K562 (cell line): Measurements from ENCODE around the gene SURF6. TPM values are rescaled to one million over a fixed set of nuclear protein-coding genes. Genes with fewer than 3 reads are reported as not detected.

Source experiments
- ATAC-seq: fragments of 200-7000 bp; cut with Tn5 transposase; 3 replicates; pipeline ENCODE4 v1.9.1; 2020; ENCODE audit warnings: moderate library complexity
- BruUV-seq: library from RNA; stranded (reverse); fragments of 400-500 nt; replicated peaks from 2 replicates; lab custom pipeline; 2021; lab: Mats Ljungman, UMichigan
- CTCF ChIA-PET: fragments of 300-600 bp; formaldehyde crosslinking; extraction: SDS; loops from one replicate; lab custom pipeline; 2021; ENCODE audit warnings: low intra/inter-chr PET ratio; lab: Yijun Ruan, JAX
- POLR2A ChIA-PET: fragments of 300-600, 350-650 bp; sonication (Branson Sonifier 250); formaldehyde crosslinking; extraction: SDS; loops from one replicate; lab custom pipeline; 2021; ENCODE audit warnings: antibody characterized with exemption, inconsistent platforms; lab: Yijun Ruan, JAX
- DNase-seq, 4 experiments: peaks; one replicate each; pipeline versions ENCODE4 v3.0.0 to v3.0.0-alpha.2; 2011 to 2018; ENCODE audit warnings: low spot score in 3 of 4, mixed read lengths in 3 of 4; ENCODE audit errors: extremely low read depth in 1 of 4
- FAIRE-seq: peaks from 2 replicates; lab custom pipeline; 2011; peaks lifted over from hg19 to GRCh38; lab: Jason Lieb, UNC
- H2AFZ ChIP-seq: 2 replicates; pipeline ENCODE4 v1.6.0; 2011; ENCODE audit warnings: low read depth, low read length, control low read depth, inconsistent platforms
- H3K27ac ChIP-seq: fragments of 200-600 bp; 3 replicates; pipeline ENCODE4 v1.8.0; 2011; ENCODE audit warnings: low read depth, mild to moderate bottlenecking, control low read depth, inconsistent platforms, low read length, moderate library complexity, mixed read lengths; ENCODE audit errors: extremely low read depth
- H3K27me3 ChIP-seq, 2 experiments: fragments of 300-600 bp in 1 of 2; 2 replicates in 1 of 2; 3 replicates in 1 of 2; pipeline versions ENCODE4 v1.6.0 to v1.8.0; 2011; ENCODE audit warnings: inconsistent platforms in 2 of 2, low read length in 2 of 2, mild to moderate bottlenecking in 1 of 2, mixed read lengths in 1 of 2, moderate library complexity in 1 of 2; ENCODE audit not compliant: control insufficient read depth in 2 of 2, insufficient read depth in 2 of 2
- H3K36me3 ChIP-seq: fragments of 300-600 bp; 3 replicates; pipeline ENCODE4 v1.8.0; 2011; ENCODE audit warnings: mild to moderate bottlenecking, low read length, inconsistent platforms; ENCODE audit not compliant: control insufficient read depth, insufficient read depth
- H3K4me1 ChIP-seq, 2 experiments: fragments of 200-600 bp in 1 of 2; replicated peaks in 1 of 2; 2 replicates in 1 of 2; 3 replicates in 1 of 2; pipeline versions ENCODE4 v1.5.1 to v1.8.0; 2011; ENCODE audit warnings: inconsistent platforms in 2 of 2, low read length in 2 of 2, mild to moderate bottlenecking in 1 of 2, mixed read lengths in 1 of 2, moderate library complexity in 1 of 2; ENCODE audit not compliant: control insufficient read depth in 2 of 2, insufficient read depth in 2 of 2
- H3K4me2 ChIP-seq: 2 replicates; pipeline ENCODE4 v1.6.1; 2011; ENCODE audit warnings: low read length, control low read depth, inconsistent platforms, mixed read lengths; ENCODE audit not compliant: insufficient read depth
- H3K4me3 ChIP-seq: fragments of 200-600 bp; sonication (generic), shearing (Covaris generic); 2 replicates; pipeline ENCODE4 v1.5.1; 2016; ENCODE audit warnings: control low read depth, inconsistent platforms
- H3K79me2 ChIP-seq: fragments of 200-600 bp; 3 replicates; pipeline ENCODE4 v1.8.0; 2011; ENCODE audit warnings: low read length, inconsistent platforms; ENCODE audit not compliant: control insufficient read depth, insufficient read depth
- H3K9ac ChIP-seq, 2 experiments: 2 replicates each; pipeline versions ENCODE4 v1.6.0 to v1.6.1; 2011; ENCODE audit warnings: low read depth in 2 of 2, low read length in 2 of 2, control low read depth in 1 of 2, inconsistent platforms in 1 of 2, mild to moderate bottlenecking in 1 of 2, mixed read lengths in 1 of 2; ENCODE audit not compliant: insufficient read depth in 1 of 2
- H3K9me1 ChIP-seq: one replicate; pipeline ENCODE4 v1.6.0; 2011; ENCODE audit warnings: inconsistent platforms, mild to moderate bottlenecking, low read length, moderate library complexity; ENCODE audit not compliant: control insufficient read depth, insufficient read depth
- H3K9me3 ChIP-seq: replicated peaks from 2 replicates; pipeline ENCODE4 v1.5.1; 2011; ENCODE audit warnings: low read depth, low read length, inconsistent platforms; ENCODE audit not compliant: control insufficient read depth, insufficient read depth
- H4K20me1 ChIP-seq: replicated peaks from 2 replicates; pipeline ENCODE4 v1.6.1; 2011; ENCODE audit warnings: low read length, inconsistent platforms, mixed read lengths; ENCODE audit not compliant: control insufficient read depth, insufficient read depth
- ARID1B ChIP-seq: fragments of 450-650 bp; IDR thresholded peaks from 2 replicates; pipeline ENCODE4 v1.6.1; 2016; ENCODE audit warnings: antibody characterized with exemption, mild to moderate bottlenecking, inconsistent platforms
- E2F8 ChIP-seq: fragments of 450-650 bp; IDR thresholded peaks from 2 replicates; pipeline ENCODE4 v1.7.1; 2018; ENCODE audit warnings: mild to moderate bottlenecking, low read depth; ENCODE audit not compliant: partially characterized antibody
- ESRRA ChIP-seq: fragments of 450-650 bp; IDR thresholded peaks from 2 replicates; pipeline ENCODE4 v1.6.1; 2014; ENCODE audit warnings: low read depth, mild to moderate bottlenecking, moderate library complexity, borderline replicate concordance
- FOXJ2 ChIP-seq: fragments of 200-800 bp; sonication (Bioruptor generic); IDR thresholded peaks from 2 replicates; pipeline ENCODE4 v1.6.1; 2016; ENCODE audit warnings: missing genetic modification characterization, missing compliant biosample characterization
- HNRNPLL ChIP-seq: fragments of 200-400 bp; formaldehyde crosslinking; IDR thresholded peaks from 2 replicates; pipeline ENCODE4 v1.6.1; 2017; ENCODE audit warnings: low read length, low read depth, mild to moderate bottlenecking; ENCODE audit not compliant: poor library complexity, severe bottlenecking
- MTA3 ChIP-seq: fragments of 450-650 bp; formaldehyde crosslinking; IDR thresholded peaks from 2 replicates; pipeline ENCODE4 v1.6.1; 2017; ENCODE audit warnings: mild to moderate bottlenecking, borderline replicate concordance
- MYNN ChIP-seq, 2 experiments: sonication (generic); formaldehyde crosslinking in 1 of 2; IDR thresholded peaks; 2 replicates each; pipeline versions ENCODE4 v1.5.0 to v1.6.1; 2016 to 2020; ENCODE audit warnings: antibody characterized with exemption in 1 of 2, missing genetic modification reagents in 1 of 2
- NELFE ChIP-seq: IDR thresholded peaks from 2 replicates; pipeline ENCODE4 v1.6.1; 2011; ENCODE audit warnings: mild to moderate bottlenecking; ENCODE audit not compliant: insufficient read depth, insufficient read length
- POLR2AphosphoS2 ChIP-seq: IDR thresholded peaks from 2 replicates; pipeline ENCODE4 v1.6.1; 2012; ENCODE audit warnings: low read length, improper control_type of control experiment
- POLR2AphosphoS5 ChIP-seq: IDR thresholded peaks from 2 replicates; pipeline ENCODE4 v1.6.1; 2011; ENCODE audit warnings: mild to moderate bottlenecking, low read depth, low read length, moderate library complexity; ENCODE audit not compliant: control insufficient read depth, insufficient read depth
- POLR2B ChIP-seq: fragments of 450-650 bp; IDR thresholded peaks from 2 replicates; pipeline ENCODE4 v1.6.1; 2018; ENCODE audit warnings: low read depth; ENCODE audit not compliant: partially characterized antibody
- SUPT5H ChIP-seq: fragments of 450-650 bp; IDR thresholded peaks from 2 replicates; pipeline ENCODE4 v1.6.1; 2016
- THRB ChIP-seq: fragments of 450-650 bp; formaldehyde crosslinking; conservative IDR thresholded peaks from 2 replicates; pipeline ENCODE4 v1.4.0; 2022; ENCODE audit warnings: mild to moderate bottlenecking, missing genetic modification characterization
- ZBTB1 ChIP-seq: sonication (generic); formaldehyde crosslinking; IDR thresholded peaks from 2 replicates; pipeline ENCODE4 v1.8.1; 2023; ENCODE audit warnings: missing genetic modification reagents, low read depth, mild to moderate bottlenecking, borderline replicate concordance
- WGBS: fragments of 100-300 bp; shearing (Covaris generic); methylation state at CpG from one replicate; pipeline ENCODE4 v1.1.6; 2016; ENCODE audit warnings: low coverage, mixed read lengths; ENCODE audit not compliant: insufficient coverage; ENCODE audit errors: missing lambda C conversion rate; 5-methylcytosine and 5-hydroxymethylcytosine counted together
- in situ Hi-C: fragments of 300-500 bp; cut with MboI; formaldehyde crosslinking; loops from 4 replicates; pipeline ENCODE4 v1.15.0; 2018; ENCODE audit warnings: inconsistent platforms, mixed read lengths
- intact Hi-C: fragments of 100-400 bp; cut with micrococcal nuclease; formaldehyde crosslinking; loops from 2 replicates; pipeline ENCODE4 v1.14.2; 2022
- polyA plus RNA-seq, 8 experiments: library from polyadenylated mRNA; depleted of rRNA in 4 of 8; stranded (reverse) in 5 of 8; unstranded in 3 of 8; fragments of >200 nt; fragmentation: Nextera tagmentation in 2 of 8; fragmentation: Illumina TruSeq in 1 of 8; extraction: Ambion mirVana in 2 of 8; extraction: Trizol in 1 of 8; gene quantifications; 2 replicates each; pipeline versions ENCODE4 v1.2.1 to v1.2.3, GENCODE V29; 2011 to 2014; ENCODE audit warnings: inconsistent platforms in 1 of 8, missing spikeins in 1 of 8
- total RNA-seq, 7 experiments: library from RNA; depleted of rRNA in 6 of 7; stranded (reverse); fragments of >200 nt in 6 of 7; fragmentation: Illumina TruSeq in 2 of 7; extraction: Trizol in 2 of 7; gene quantifications; 2 replicates each; pipeline versions ENCODE4 v1.2.1 to v1.2.3, GENCODE V29; 2011 to 2021; ENCODE audit warnings: low replicate concordance in 1 of 7

SURF6 gene
- total and polyA plus RNA-seq, 9 of the 15 experiments (the other 6 are each of a cell fraction or from before 2014, with no cell fraction given): 1.4 to 68.3 (median 14.7) TPM

- peaks cover 13 to 41% of the 10 kb centered on the region in 2 experiments; a peak in 4 of 5 replicates for H3K4me1 ChIP-seq
- no peak overlapping the region for H3K4me2 ChIP-seq
- no peaks in the 10 kb centered on the region for H3K27me3 ChIP-seq
- intact Hi-C loops (no loop called here), in situ Hi-C loops (no loop called here)
- ChIA-PET POLR2A (interaction anchor here (3.3 to 7.4 kb wide), 5 partner anchors 8 to 14 kb away, joined by 22 to 109 read pairs (median 33); partner anchors contain the start of genes MED22, RPL7A, STKLD1 and SURF1), CTCF (no interaction called here)
- H3K9me1 ChIP-seq: no peaks in the 10 kb centered on the region
- H3K9me3 ChIP-seq: no peaks in the 10 kb centered on the region
- BruUV-seq: no TSS peak
- no peak overlapping the region for H3K27ac ChIP-seq
- H4K20me1 ChIP-seq: peaks cover 39% of the 10 kb centered on the region
- no peak for DNase-seq
- H3K36me3 ChIP-seq: peaks cover 91% of the 10 kb centered on the region
- H3K79me2 ChIP-seq: peaks cover 23% of the 10 kb centered on the region
- H3K4me3 ChIP-seq: no peak overlapping the region
- 77% methylated on average over 13 of the region's 13 CpGs for WGBS
- H2AFZ ChIP-seq: no peak overlapping the region
- TF ChIP-seq MYNN (IDR thresholded peaks at IDR 0.05) (peak; percentile 61; the same call in 1 of the 2 replicates), MYNN (CRISPR knock-in tag; IDR thresholded peaks at IDR 0.05) (no peak), THRB (CRISPR knock-in tag) (0 out of 2 replicates have a peak, but pooled peaks have one; percentile 46), POLR2B (peak; percentile 28), POLR2AphosphoS2 (peak; percentile 94), ESRRA (peak; percentile 43; the same call in 1 of the 2 replicates), NELFE (no peak), E2F8 (peak; percentile 50), MTA3 (no peak), ARID1B (no peak), ZBTB1 (CRISPR knock-in tag) (no peak), HNRNPLL (no peak), FOXJ2 (tag) (no peak), POLR2AphosphoS5 (peak; percentile 45), SUPT5H (peak; percentile 53)
- TF ChIP-seq, all 486 proteins: peak for 8
- ATAC-seq: peak; percentile 5; the same call in 2 of the 3 replicates
- H3K9ac ChIP-seq: no peak overlapping the region
- peak; percentile 32 for FAIRE-seq
Observed at GRCh38 chr9:133361507-133362092, 25.6 kb upstream of the SURF6 start.
